ENCODE measurements around the gene CAMKK1.

CAMKK1 gene

GRCh38 chr17:3918372-3919122 is 25.7 kb upstream of the CAMKK1 start:
- Histone ChIP-seq H3K4me1 (ENCODE audit: control insufficient read depth, insufficient read depth, low read length, poor library complexity, severe bottlenecking) (peaks cover 26% of the 10 kb centered on the region), H3K27ac (ENCODE audit: insufficient read depth, low read length, poor library complexity, severe bottlenecking) (no peak overlapping the region), H3K36me3 (ENCODE audit: control insufficient read depth, insufficient read depth, low read length) (no peaks in the 10 kb centered on the region), H3K27me3 (replicated peaks; ENCODE audit: control insufficient read depth, insufficient read depth, low read length, poor library complexity, severe bottlenecking) (no peaks in the 10 kb centered on the region), H3K9me3 (ENCODE audit: control insufficient read depth, low read length) (no peaks in the 10 kb centered on the region), H3K4me3 (ENCODE audit: insufficient read depth, low read depth, low read length, poor library complexity, severe bottlenecking) (no peak overlapping the region)
- no peak for DNase-seq

GRCh38 chr17:3917391-3917931 is 24.6 kb upstream of the CAMKK1 start:
- H3K27ac ChIP-seq (ENCODE audit: insufficient read depth, low read length, poor library complexity, severe bottlenecking), result no peak overlapping the region

GRCh38 chr17:3916825-3917224 is 24.0 kb upstream of the CAMKK1 start:
- Histone ChIP-seq H3K9me3 (ENCODE audit: control insufficient read depth, low read length) (no peaks in the 10 kb centered on the region), H3K4me3 (ENCODE audit: insufficient read depth, low read depth, low read length, poor library complexity, severe bottlenecking) (no peak overlapping the region), H3K27ac (ENCODE audit: insufficient read depth, low read length, poor library complexity, severe bottlenecking) (no peak overlapping the region), H3K4me1 (ENCODE audit: control insufficient read depth, insufficient read depth, low read length, poor library complexity, severe bottlenecking) (peaks cover 28% of the 10 kb centered on the region), H3K36me3 (ENCODE audit: control insufficient read depth, insufficient read depth, low read length) (no peaks in the 10 kb centered on the region), H3K27me3 (replicated peaks; ENCODE audit: control insufficient read depth, insufficient read depth, low read length, poor library complexity, severe bottlenecking) (no peaks in the 10 kb centered on the region)
- DNase-seq, result no peak

More at GRCh38 chr17:3917391-3917931, 24.6 kb upstream of the CAMKK1 start:
- no peaks in the 10 kb centered on the region for H3K27me3 ChIP-seq (replicated peaks; ENCODE audit: control insufficient read depth, insufficient read depth, low read length, poor library complexity, severe bottlenecking)
- H3K36me3 ChIP-seq (ENCODE audit: control insufficient read depth, insufficient read depth, low read length), result no peaks in the 10 kb centered on the region
- no peaks in the 10 kb centered on the region for H3K9me3 ChIP-seq (ENCODE audit: control insufficient read depth, low read length)
- no peak overlapping the region for H3K4me3 ChIP-seq (ENCODE audit: insufficient read depth, low read depth, low read length, poor library complexity, severe bottlenecking)
- H3K4me1 ChIP-seq (ENCODE audit: control insufficient read depth, insufficient read depth, low read length, poor library complexity, severe bottlenecking), result peaks cover 28% of the 10 kb centered on the region
- no peak for DNase-seq

- H3K9me3 ChIP-seq (ENCODE audit: control insufficient read depth, low read length), result no peaks in the 10 kb centered on the region
- H3K27me3 ChIP-seq (replicated peaks; ENCODE audit: control insufficient read depth, insufficient read depth, low read length, poor library complexity, severe bottlenecking), result no peaks in the 10 kb centered on the region
- no peak within 1 kb of the TSS for H3K4me3 ChIP-seq (ENCODE audit: insufficient read depth, low read depth, low read length, poor library complexity, severe bottlenecking)
- DNase-seq, result peak in 1 of 3 donors; percentile 24
- H3K27ac ChIP-seq (ENCODE audit: insufficient read depth, low read length, poor library complexity, severe bottlenecking), result no peak within 1 kb of the TSS
- H3K4me1 ChIP-seq (ENCODE audit: control insufficient read depth, insufficient read depth, low read length, poor library complexity, severe bottlenecking), result peaks cover 28% of the 10 kb centered on the region
- H3K36me3 ChIP-seq (ENCODE audit: control insufficient read depth, insufficient read depth, low read length), result no peaks in the 10 kb centered on the region
Measured at GRCh38 chr17:3915995-3916696, 23.3 kb upstream of the CAMKK1 start, which contains the start of gene P2RX1. Gene P2RX1 (minus strand): TSS chr17:3916465. CDS start chr17:3916225, 240 bp downstream.

GRCh38 chr17:3915581-3915994 is 22.7 kb upstream of the CAMKK1 start:
- DNase-seq, result no peak
- no peak overlapping the region for H3K27ac ChIP-seq (ENCODE audit: insufficient read depth, low read length, poor library complexity, severe bottlenecking)
- H3K9me3 ChIP-seq (ENCODE audit: control insufficient read depth, low read length), result no peaks in the 10 kb centered on the region
- no peak overlapping the region for H3K4me3 ChIP-seq (ENCODE audit: insufficient read depth, low read depth, low read length, poor library complexity, severe bottlenecking)
- no peaks in the 10 kb centered on the region for H3K27me3 ChIP-seq (replicated peaks; ENCODE audit: control insufficient read depth, insufficient read depth, low read length, poor library complexity, severe bottlenecking)
- H3K36me3 ChIP-seq (ENCODE audit: control insufficient read depth, insufficient read depth, low read length), result no peaks in the 10 kb centered on the region
- H3K4me1 ChIP-seq (ENCODE audit: control insufficient read depth, insufficient read depth, low read length, poor library complexity, severe bottlenecking), result peaks cover 28% of the 10 kb centered on the region

GRCh38 chr17:3914312-3914670 is 21.4 kb upstream of the CAMKK1 start:
- Histone ChIP-seq H3K27ac (ENCODE audit: insufficient read depth, low read length, poor library complexity, severe bottlenecking) (no peak overlapping the region), H3K36me3 (ENCODE audit: control insufficient read depth, insufficient read depth, low read length) (no peaks in the 10 kb centered on the region), H3K4me3 (ENCODE audit: insufficient read depth, low read depth, low read length, poor library complexity, severe bottlenecking) (no peak overlapping the region), H3K4me1 (ENCODE audit: control insufficient read depth, insufficient read depth, low read length, poor library complexity, severe bottlenecking) (peaks cover 28% of the 10 kb centered on the region), H3K9me3 (ENCODE audit: control insufficient read depth, low read length) (no peaks in the 10 kb centered on the region), H3K27me3 (replicated peaks; ENCODE audit: control insufficient read depth, insufficient read depth, low read length, poor library complexity, severe bottlenecking) (no peaks in the 10 kb centered on the region)
- DNase-seq, result no peak

GRCh38 chr17:3913531-3914311 is 20.9 kb upstream of the CAMKK1 start:
- H3K4me3 ChIP-seq (ENCODE audit: insufficient read depth, low read depth, low read length, poor library complexity, severe bottlenecking), result no peak overlapping the region
- no peaks in the 10 kb centered on the region for H3K9me3 ChIP-seq (ENCODE audit: control insufficient read depth, low read length)

GRCh38 chr17:3912827-3913226 is 20.0 kb upstream of the CAMKK1 start:
- no peak for DNase-seq
- Histone ChIP-seq H3K9me3 (ENCODE audit: control insufficient read depth, low read length) (no peaks in the 10 kb centered on the region), H3K27me3 (replicated peaks; ENCODE audit: control insufficient read depth, insufficient read depth, low read length, poor library complexity, severe bottlenecking) (no peaks in the 10 kb centered on the region), H3K27ac (ENCODE audit: insufficient read depth, low read length, poor library complexity, severe bottlenecking) (no peak overlapping the region), H3K36me3 (ENCODE audit: control insufficient read depth, insufficient read depth, low read length) (no peaks in the 10 kb centered on the region), H3K4me1 (ENCODE audit: control insufficient read depth, insufficient read depth, low read length, poor library complexity, severe bottlenecking) (peaks cover 28% of the 10 kb centered on the region), H3K4me3 (ENCODE audit: insufficient read depth, low read depth, low read length, poor library complexity, severe bottlenecking) (no peak overlapping the region)

More at GRCh38 chr17:3913531-3914311, 20.9 kb upstream of the CAMKK1 start:
- peak; percentile 56 to 69 (median 60) for DNase-seq
- H3K27me3 ChIP-seq (replicated peaks; ENCODE audit: control insufficient read depth, insufficient read depth, low read length, poor library complexity, severe bottlenecking), result no peaks in the 10 kb centered on the region
- peaks cover 28% of the 10 kb centered on the region for H3K4me1 ChIP-seq (ENCODE audit: control insufficient read depth, insufficient read depth, low read length, poor library complexity, severe bottlenecking)
- H3K36me3 ChIP-seq (ENCODE audit: control insufficient read depth, insufficient read depth, low read length), result no peaks in the 10 kb centered on the region
- no peak overlapping the region for H3K27ac ChIP-seq (ENCODE audit: insufficient read depth, low read length, poor library complexity, severe bottlenecking)

GRCh38 chr17:3911271-3912053 is 18.6 kb upstream of the CAMKK1 start:
- Histone ChIP-seq H3K4me1 (ENCODE audit: control insufficient read depth, insufficient read depth, low read length, poor library complexity, severe bottlenecking) (peaks cover 20% of the 10 kb centered on the region), H3K27me3 (replicated peaks; ENCODE audit: control insufficient read depth, insufficient read depth, low read length, poor library complexity, severe bottlenecking) (no peaks in the 10 kb centered on the region), H3K4me3 (ENCODE audit: insufficient read depth, low read depth, low read length, poor library complexity, severe bottlenecking) (no peak overlapping the region), H3K9me3 (ENCODE audit: control insufficient read depth, low read length) (no peaks in the 10 kb centered on the region), H3K36me3 (ENCODE audit: control insufficient read depth, insufficient read depth, low read length) (no peaks in the 10 kb centered on the region), H3K27ac (ENCODE audit: insufficient read depth, low read length, poor library complexity, severe bottlenecking) (peak overlapping the region; percentile 51)
- peak; percentile 38 to 61 (median 61) for DNase-seq
